Natural killer cell (primary cell): ENCODE data around the gene BBC3. TPM values are rescaled to one million over a fixed set of nuclear protein-coding genes. Genes with fewer than 3 reads are reported as not detected.

ENCODE experiments used
- ATAC-seq, 3 donors: fragments of 150-1000 bp in 2 of 3; fragments of 200-7000 bp in 1 of 3; cut with Tn5 transposase; 1 replicate in 1 of 3; 2 replicates in 2 of 3; pipeline ENCODE4 v1.10.0; 2021; ENCODE audit warnings: mild to moderate bottlenecking in 2 of 3, moderate library complexity in 2 of 3
- DNase-seq, 2 donors: peaks; one replicate each; pipeline versions ENCODE4 v3.0.0 to v3.0.0-alpha.2; 2013 to 2021; ENCODE audit warnings: mixed read lengths in 1 of 2
- H3K27ac ChIP-seq: one replicate; pipeline ENCODE4 v1.5.1; 2013; ENCODE audit warnings: mild to moderate bottlenecking, low read length
- H3K27me3 ChIP-seq: one replicate; pipeline ENCODE4 v1.6.1; 2013; ENCODE audit warnings: low read length; ENCODE audit not compliant: control insufficient read depth, insufficient read depth
- H3K36me3 ChIP-seq: one replicate; pipeline ENCODE4 v1.6.1; 2013; ENCODE audit warnings: low read length; ENCODE audit not compliant: control insufficient read depth, insufficient read depth
- H3K4me1 ChIP-seq: one replicate; pipeline ENCODE4 v1.6.1; 2013; ENCODE audit warnings: low read length; ENCODE audit not compliant: control insufficient read depth, insufficient read depth
- H3K4me3 ChIP-seq: one replicate; pipeline ENCODE4 v1.5.1; 2013; ENCODE audit warnings: low read length
- H3K9me3 ChIP-seq: one replicate; pipeline ENCODE4 v1.6.1; 2013; ENCODE audit warnings: low read length; ENCODE audit not compliant: control insufficient read depth, insufficient read depth
- H3K27ac Mint-ChIP-seq, 2 donors: one replicate each; pipeline ENCODE4 v1.8.0; 2022; ENCODE audit warnings: mild to moderate bottlenecking in 2 of 2, mixed read lengths in 2 of 2, moderate library complexity in 1 of 2
- H3K27me3 Mint-ChIP-seq, 2 donors: one replicate each; pipeline ENCODE4 v1.8.0; 2022; ENCODE audit warnings: low read depth in 2 of 2, mixed read lengths in 2 of 2
- H3K36me3 Mint-ChIP-seq: one replicate; pipeline ENCODE4 v1.8.0; 2022; ENCODE audit warnings: mixed read lengths
- H3K4me1 Mint-ChIP-seq, 2 donors: one replicate each; pipeline ENCODE4 v1.8.0; 2022; ENCODE audit warnings: mixed read lengths in 2 of 2
- H3K4me3 Mint-ChIP-seq: one replicate; pipeline ENCODE4 v1.8.0; 2022; ENCODE audit warnings: mild to moderate bottlenecking, moderate library complexity, mixed read lengths
- H3K9me3 Mint-ChIP-seq, 2 donors: one replicate each; pipeline ENCODE4 v1.8.0; 2022; ENCODE audit warnings: mixed read lengths in 2 of 2
- CTCF ChIP-seq: fragments of 200-600 bp; IDR thresholded peaks from one replicate; pipeline ENCODE4 v1.8.0; 2022; ENCODE audit warnings: antibody characterized with exemption
- WGBS: methylation state at CpG from one replicate; pipeline ENCODE4 v1.1.7; 2013; ENCODE audit warnings: missing lambda C conversion rate; ENCODE audit not compliant: insufficient coverage; 5-methylcytosine and 5-hydroxymethylcytosine counted together
- intact Hi-C: fragments of 100-400 bp; cut with micrococcal nuclease; formaldehyde crosslinking; loops from one replicate; pipeline ENCODE4 v1.14.2; 2022
- total RNA-seq, 4 donors: library from RNA; stranded (reverse); fragments of 120-200 nt in 1 of 4; gene quantifications; one replicate each; pipeline versions ENCODE4 v1.2.3 to v1.2.4, GENCODE V29; 2013 to 2022

Gene BBC3
- total RNA-seq, 3 donors from 2014 or later (not counting 1 experiment from before 2014, with no cell fraction given): 39.9 to 45.1 (median 43.9) TPM

- Histone ChIP-seq H3K4me3 (no peak overlapping the region), H3K27me3 (no peaks in the 10 kb centered on the region), H3K4me1 (peaks cover 9% of the 10 kb centered on the region), H3K9me3 (no peaks in the 10 kb centered on the region), H3K36me3 (peaks cover 28% of the 10 kb centered on the region), H3K27ac (no peak overlapping the region)
- Mint-ChIP-seq H3K4me1 (peaks cover 7 to 8% of the 10 kb centered on the region in 2 donors), H3K4me3 (peak overlapping the region; percentile 29), H3K27ac (peak overlapping the region; percentile 75 to 83), H3K9me3 (no peaks in the 10 kb centered on the region), H3K36me3 (peaks cover 7% of the 10 kb centered on the region), H3K27me3 (no peaks in the 10 kb centered on the region)
- 37% methylated on average over 19 of the region's 19 CpGs for WGBS
- TF ChIP-seq CTCF: peak; percentile 89
- intact Hi-C loops: loop anchor here (1.0 kb wide), 2 partner anchors 33 to 62 kb away; no protein-coding TSS in a partner anchor
- ATAC-seq: peak; percentile 89 to 99 (median 93)
- peak; percentile 71 to 90 for DNase-seq
Observed at GRCh38 chr19:47210689-47211316, 20.2 kb downstream of the BBC3 start.

- Histone ChIP-seq H3K27ac (no peak overlapping the region), H3K9me3 (no peaks in the 10 kb centered on the region), H3K36me3 (peaks cover 34% of the 10 kb centered on the region), H3K4me1 (peaks cover 9% of the 10 kb centered on the region), H3K27me3 (no peaks in the 10 kb centered on the region), H3K4me3 (no peak overlapping the region)
- no peaks in the 10 kb centered on the region for H3K9me3 Mint-ChIP-seq
- DNase-seq: no peak
- intact Hi-C loops: loop anchor here (1.0 kb wide), 2 partner anchors 34 to 61 kb away; no protein-coding TSS in a partner anchor
- no peaks in the 10 kb centered on the region for H3K27me3 Mint-ChIP-seq
- ATAC-seq: no peak
- no peak for TF ChIP-seq CTCF
- H3K27ac Mint-ChIP-seq: peak overlapping the region; percentile 75 to 83
- peaks cover 7 to 8% of the 10 kb centered on the region in 2 donors for H3K4me1 Mint-ChIP-seq
- no peak overlapping the region for H3K4me3 Mint-ChIP-seq
- H3K36me3 Mint-ChIP-seq: peaks cover 7% of the 10 kb centered on the region
Observed at GRCh38 chr19:47210180-47210490, 20.9 kb downstream of the BBC3 start.

GRCh38 chr19:47209319-47210179 lies 21.4 kb downstream of the BBC3 start:
- H3K27me3 Mint-ChIP-seq: no peaks in the 10 kb centered on the region
- peak overlapping the region in 1 of 2 donors; percentile 53 for H3K27ac Mint-ChIP-seq
- no peak overlapping the region for H3K4me3 Mint-ChIP-seq
- no peak overlapping the region for H3K4me3 ChIP-seq
- H3K9me3 ChIP-seq: no peaks in the 10 kb centered on the region
- H3K27me3 ChIP-seq: no peaks in the 10 kb centered on the region
- no peak for TF ChIP-seq CTCF
- no peaks in the 10 kb centered on the region for H3K9me3 Mint-ChIP-seq
- WGBS: 94% methylated on average over 11 of the region's 13 CpGs
- H3K27ac ChIP-seq: no peak overlapping the region
- DNase-seq (no peak), ATAC-seq (no peak)
- intact Hi-C loops: loop anchor here (1.0 kb wide), 2 partner anchors 35 to 60 kb away; no protein-coding TSS in a partner anchor
- H3K36me3 Mint-ChIP-seq: peaks cover 7% of the 10 kb centered on the region
- peaks cover 7 to 8% of the 10 kb centered on the region in 2 donors for H3K4me1 Mint-ChIP-seq
- peaks cover 9% of the 10 kb centered on the region for H3K4me1 ChIP-seq
- H3K36me3 ChIP-seq: peaks cover 39% of the 10 kb centered on the region
